Right atrium auricular region (tissue), 2 donors: ENCODE data around the gene BRINP1. TPM values are rescaled to one million over a fixed set of nuclear protein-coding genes. Genes with fewer than 3 reads are reported as not detected.

ENCODE experiments used
- DNase-seq: peaks from one replicate; pipeline ENCODE4 v3.0.0-alpha.2; 2019; ENCODE audit warnings: low spot score
- H3K27ac ChIP-seq, 2 donors: fragments of 200-600 bp; sonication (generic); 1 replicate in 1 of 2; 2 replicates in 1 of 2; pipeline ENCODE4 v1.5.1; 2016 to 2019
- H3K27me3 ChIP-seq, 2 donors: fragments of 200-600 bp; sonication (generic); one replicate each; pipeline versions ENCODE4 v1.5.1 to v1.6.0; 2017 to 2019
- H3K36me3 ChIP-seq: fragments of 200-600 bp; sonication (generic); one replicate; pipeline ENCODE4 v1.5.1; 2016
- H3K4me1 ChIP-seq, 2 donors: fragments of 200-600 bp; sonication (generic); one replicate each; pipeline versions ENCODE4 v1.5.1 to v1.6.0; 2017 to 2019
- H3K4me3 ChIP-seq, 2 donors: fragments of 200-600 bp; sonication (generic); 1 replicate in 1 of 2; 2 replicates in 1 of 2; pipeline ENCODE4 v1.5.1; 2017 to 2019; ENCODE audit warnings: mild to moderate bottlenecking in 1 of 2, moderate library complexity in 1 of 2
- H3K9me3 ChIP-seq, 2 donors: fragments of 200-600 bp; sonication (generic); one replicate each; pipeline ENCODE4 v1.5.1; 2019
- CTCF ChIP-seq, 2 donors: fragments of 200-600 bp; sonication (generic); IDR thresholded peaks; one replicate each; pipeline ENCODE4 v1.5.1; 2019; ENCODE audit warnings: antibody characterized with exemption in 2 of 2
- total RNA-seq, 2 donors: library from RNA; depleted of rRNA; stranded (reverse); fragments of >200 nt; gene quantifications; one replicate each; pipeline ENCODE4 v1.1.0, GENCODE V29; 2016

BRINP1 gene
- total RNA-seq, 2 donors from 2014 or later: 0.78 to 2.0 TPM

GRCh38 chr9:119227422-119227821, 141.8 kb downstream of the BRINP1 start:
- H3K4me3 ChIP-seq: no peak overlapping the region
- no peak for DNase-seq
- no peaks in the 10 kb centered on the region for H3K9me3 ChIP-seq
- H3K27ac ChIP-seq: no peak overlapping the region
- H3K36me3 ChIP-seq: no peaks in the 10 kb centered on the region
- no peaks in the 10 kb centered on the region for H3K27me3 ChIP-seq
- TF ChIP-seq CTCF (IDR thresholded peaks at IDR 0.05): no peak
- no peaks in the 10 kb centered on the region for H3K4me1 ChIP-seq

GRCh38 chr9:119224431-119224830, 144.8 kb downstream of the BRINP1 start:
- DNase-seq: no peak

GRCh38 chr9:119221276-119221675, 148.0 kb downstream of the BRINP1 start:
- no peak overlapping the region for H3K27ac ChIP-seq
- no peak overlapping the region for H3K4me3 ChIP-seq
- no peaks in the 10 kb centered on the region for H3K36me3 ChIP-seq
- no peaks in the 10 kb centered on the region for H3K9me3 ChIP-seq
- H3K27me3 ChIP-seq: no peaks in the 10 kb centered on the region
- no peaks in the 10 kb centered on the region for H3K4me1 ChIP-seq
- no peak for TF ChIP-seq CTCF (IDR thresholded peaks at IDR 0.05)
- DNase-seq: no peak

More at GRCh38 chr9:119224431-119224830, 144.8 kb downstream of the BRINP1 start:
- H3K27me3 ChIP-seq: no peaks in the 10 kb centered on the region
- H3K4me3 ChIP-seq: no peak overlapping the region
- no peaks in the 10 kb centered on the region for H3K4me1 ChIP-seq
- no peak overlapping the region for H3K27ac ChIP-seq
- no peaks in the 10 kb centered on the region for H3K36me3 ChIP-seq
- H3K9me3 ChIP-seq: no peaks in the 10 kb centered on the region
- TF ChIP-seq CTCF (IDR thresholded peaks at IDR 0.05): no peak

- H3K27ac ChIP-seq: no peak overlapping the region
- H3K9me3 ChIP-seq: no peaks in the 10 kb centered on the region
- H3K4me1 ChIP-seq: no peaks in the 10 kb centered on the region
- H3K27me3 ChIP-seq: no peaks in the 10 kb centered on the region
- DNase-seq: no peak
- H3K36me3 ChIP-seq: no peaks in the 10 kb centered on the region
- TF ChIP-seq CTCF (IDR thresholded peaks at IDR 0.05): no peak
- no peak overlapping the region for H3K4me3 ChIP-seq
These were observed 150.9 kb downstream of the BRINP1 start for GRCh38 chr9:119218293-119218692.

- no peak for TF ChIP-seq CTCF (IDR thresholded peaks at IDR 0.05)
- Histone ChIP-seq H3K9me3 (no peaks in the 10 kb centered on the region), H3K4me3 (no peak overlapping the region), H3K36me3 (no peaks in the 10 kb centered on the region), H3K4me1 (no peaks in the 10 kb centered on the region), H3K27me3 (no peaks in the 10 kb centered on the region), H3K27ac (no peak overlapping the region)
- DNase-seq: peak; percentile 62
These were observed 152.4 kb downstream of the BRINP1 start for GRCh38 chr9:119216651-119217331.

GRCh38 chr9:119215651-119216050, 153.6 kb downstream of the BRINP1 start:
- TF ChIP-seq CTCF (IDR thresholded peaks at IDR 0.05): no peak
- Histone ChIP-seq H3K4me1 (no peaks in the 10 kb centered on the region), H3K36me3 (no peaks in the 10 kb centered on the region), H3K27me3 (no peaks in the 10 kb centered on the region), H3K4me3 (no peak overlapping the region), H3K9me3 (no peaks in the 10 kb centered on the region), H3K27ac (no peak overlapping the region)
- no peak for DNase-seq
